ENCODE data around the gene PI4K2B. TPM values are rescaled to one million over a fixed set of nuclear protein-coding genes. Genes with fewer than 3 reads are reported as not detected.
"Not testable (repeated sequence)": the region's sequence is repeated elsewhere in the genome, so short reads cannot be mapped to it uniquely, and the experiment has no call there.

Gene PI4K2B
- total and polyA plus RNA-seq, 4 donors: 11.9 to 42.5 (median 17.4) TPM

GRCh38 chr4:25321703-25322102 lies 87.9 kb downstream of the PI4K2B start:
- Histone ChIP-seq H3K9me3 (ENCODE audit: control insufficient read depth in 4 of 4, insufficient read depth in 3 of 4, low read length in 3 of 4) (no peaks in the 10 kb centered on the region), H3K4me3 (no peak overlapping the region), H3K27me3 (ENCODE audit: control insufficient read depth in 3 of 3, insufficient read depth in 3 of 3, low read length in 2 of 3) (no peaks in the 10 kb centered on the region), H3K4me1 (ENCODE audit: control insufficient read depth in 5 of 5, insufficient read depth in 5 of 5, low read length in 5 of 5) (no peaks in the 10 kb centered on the region), H3K36me3 (ENCODE audit: control insufficient read depth in 4 of 4, insufficient read depth in 4 of 4, low read length in 4 of 4) (peaks cover 0 to 8% (median 2%) of the 10 kb centered on the region in 4 donors), H3K27ac (ENCODE audit: low read depth in 1 of 2, low read length in 1 of 2) (no peak overlapping the region), H3K9ac (ENCODE audit: insufficient read depth in 1 of 2, low read length in 2 of 2) (no peak overlapping the region)
- ATAC-seq (ENCODE audit: insufficient read depth, low FRiP score): no peak
- TF ChIP-seq CTCF (IDR thresholded peaks at IDR 0.05; ENCODE audit: control extremely low read depth, extremely low read depth): no peak
- no peak for DNase-seq
- WGBS, 2 donors: 92% methylated on average over 3 of the region's 3 CpGs

GRCh38 chr4:25328463-25328862 lies 94.6 kb downstream of the PI4K2B start:
- H3K27ac ChIP-seq (ENCODE audit: low read depth in 1 of 2, low read length in 1 of 2); DNase-seq; H3K4me1 ChIP-seq (ENCODE audit: control insufficient read depth in 5 of 5, insufficient read depth in 5 of 5, low read length in 5 of 5); H3K36me3 ChIP-seq (ENCODE audit: control insufficient read depth in 4 of 4, insufficient read depth in 4 of 4, low read length in 4 of 4); ATAC-seq (ENCODE audit: insufficient read depth, low FRiP score); H3K9ac ChIP-seq (ENCODE audit: insufficient read depth in 1 of 2, low read length in 2 of 2); H3K9me3 ChIP-seq (ENCODE audit: control insufficient read depth in 4 of 4, insufficient read depth in 3 of 4, low read length in 3 of 4); H3K4me3 ChIP-seq; H3K27me3 ChIP-seq (ENCODE audit: control insufficient read depth in 3 of 3, insufficient read depth in 3 of 3, low read length in 2 of 3): not testable (repeated sequence)
- WGBS, 2 donors: 97 to 100% methylated on average over 3 of the region's 3 CpGs

Small RNA genes lying within 50 kb of the gene (small RNA-seq; reads per million reads assigned to genes)
- not detected for gene RF00004 (ENCODE audit: low replicate concordance)

Other genes with a start within 250 kb of the PI4K2B start
- 1 to 10 TPM; 1.1 to 1.8 TPM for gene LGI2, start 203.1 kb upstream of the PI4K2B start, total RNA-seq
- under 1 TPM; 0.18 to 0.64 TPM for gene LGI2, start 203.1 kb upstream of the PI4K2B start, polyA plus RNA-seq
- 10 to 100 TPM in 1 of 2 donors, 1 to 10 TPM in 1; 8.8 to 23.2 TPM for gene SEPSECS, start 73.6 kb upstream of the PI4K2B start, total RNA-seq
- 1 to 10 TPM; 2.8 to 5.9 TPM for gene SEPSECS, start 73.6 kb upstream of the PI4K2B start, polyA plus RNA-seq
- 10 to 100 TPM in 1 of 2 donors, 1 to 10 TPM in 1; 7.8 to 24.3 TPM for gene ZCCHC4, start 78.7 kb downstream of the PI4K2B start, total RNA-seq
- 1 to 10 TPM; 4.3 to 7.5 TPM for gene ZCCHC4, start 78.7 kb downstream of the PI4K2B start, polyA plus RNA-seq
- 10 to 100 TPM; 32.8 to 98.5 TPM for gene ANAPC4, start 143.2 kb downstream of the PI4K2B start, total RNA-seq
- 10 to 100 TPM; 15.4 to 32.1 TPM for gene ANAPC4, start 143.2 kb downstream of the PI4K2B start, polyA plus RNA-seq

Data from lung (tissue), 13 donors.